Tibial artery (tissue), 4 donors: ENCODE measurements around the gene ZNF790.

Experiments used
- DNase-seq, 2 donors: peaks; one replicate each; pipeline ENCODE4 v3.0.0-alpha.2; 2019
- H3K27ac ChIP-seq, 2 donors: fragments of 200-600 bp; sonication (generic) in 1 of 2; 1 replicate in 1 of 2; 2 replicates in 1 of 2; pipeline ENCODE4 v1.5.1; 2018 to 2019; ENCODE audit warnings: mild to moderate bottlenecking in 1 of 2
- H3K27me3 ChIP-seq, 2 donors: fragments of 200-600 bp; sonication (generic) in 1 of 2; one replicate each; pipeline versions ENCODE4 v1.5.1 to v1.6.0; 2016 to 2019
- H3K36me3 ChIP-seq, 3 donors: fragments of 200-600 bp; sonication (generic) in 2 of 3; one replicate each; pipeline ENCODE4 v1.5.1; 2016 to 2019; ENCODE audit warnings: mild to moderate bottlenecking in 2 of 3
- H3K4me1 ChIP-seq, 4 donors: fragments of 200-600 bp; sonication (generic) in 2 of 4; 1 replicate in 3 of 4; 2 replicates in 1 of 4; pipeline ENCODE4 v1.5.1; 2016 to 2019
- H3K4me3 ChIP-seq, 2 donors: fragments of 200-600 bp; sonication (generic) in 1 of 2; 1 replicate in 1 of 2; 2 replicates in 1 of 2; pipeline ENCODE4 v1.5.1; 2018 to 2019; ENCODE audit warnings: mild to moderate bottlenecking in 2 of 2
- H3K9me3 ChIP-seq, 3 donors: fragments of 200-600 bp; sonication (generic) in 1 of 3; one replicate each; pipeline ENCODE4 v1.5.1; 2016 to 2019
- intact Hi-C: fragments of 100-400 bp; cut with DNase I; formaldehyde crosslinking; loops from one replicate; pipeline ENCODE4 v1.15.0; 2023; ENCODE audit warnings: low total_unique reads
- TF ChIP-seq, protein P1 (sequence below), 2 experiments: fragments of 200-600 bp in 1 of 2; fragments of 450-650 bp in 1 of 2; IDR thresholded peaks; one replicate each; pipeline ENCODE4 v1.5.1; 2017 to 2019; ENCODE audit warnings: antibody characterized with exemption in 2 of 2, mild to moderate bottlenecking in 1 of 2, moderate library complexity in 1 of 2

ZNF790 gene

DNA sequence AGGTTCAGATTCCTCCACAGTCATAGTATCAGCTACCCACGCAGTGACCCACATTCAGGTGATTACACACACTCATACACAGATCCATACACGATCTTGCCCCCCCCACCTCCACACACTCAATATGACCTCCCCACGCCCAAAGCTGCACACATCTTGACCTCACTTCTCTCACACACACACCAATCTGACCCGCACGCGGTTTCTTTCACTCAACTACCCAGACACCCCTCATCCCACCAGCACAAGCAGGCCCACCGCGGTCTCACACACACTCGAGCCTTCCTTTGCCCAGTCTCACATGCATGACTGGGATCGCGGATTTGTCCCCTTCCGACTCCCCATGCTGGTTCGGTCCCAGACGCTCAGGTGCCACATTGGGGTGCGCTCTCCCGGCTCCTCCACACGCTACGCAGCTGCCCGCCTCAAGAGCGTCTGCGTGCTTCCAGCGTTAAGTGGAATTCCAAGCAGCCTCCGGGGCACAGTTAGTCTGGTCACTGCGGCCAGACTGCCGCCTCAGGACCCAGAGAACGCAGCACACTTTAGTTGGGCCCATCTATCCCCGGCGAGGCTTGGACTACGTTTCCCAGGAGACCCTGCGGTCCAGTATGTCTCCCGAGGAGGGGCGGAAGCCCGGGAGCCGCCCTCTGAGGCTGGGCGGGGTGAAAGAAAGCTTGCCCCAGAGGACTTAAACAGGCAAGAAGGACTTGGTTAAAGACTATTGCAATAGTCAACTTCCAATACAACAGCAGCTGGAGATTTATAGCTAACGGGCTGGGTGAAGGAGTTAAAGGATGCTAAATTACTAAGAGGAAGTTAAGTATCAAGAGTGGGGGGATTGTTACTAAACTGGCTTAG, 11.7 kb upstream of the ZNF790 start:
- TF ChIP-seq, protein P1, sequence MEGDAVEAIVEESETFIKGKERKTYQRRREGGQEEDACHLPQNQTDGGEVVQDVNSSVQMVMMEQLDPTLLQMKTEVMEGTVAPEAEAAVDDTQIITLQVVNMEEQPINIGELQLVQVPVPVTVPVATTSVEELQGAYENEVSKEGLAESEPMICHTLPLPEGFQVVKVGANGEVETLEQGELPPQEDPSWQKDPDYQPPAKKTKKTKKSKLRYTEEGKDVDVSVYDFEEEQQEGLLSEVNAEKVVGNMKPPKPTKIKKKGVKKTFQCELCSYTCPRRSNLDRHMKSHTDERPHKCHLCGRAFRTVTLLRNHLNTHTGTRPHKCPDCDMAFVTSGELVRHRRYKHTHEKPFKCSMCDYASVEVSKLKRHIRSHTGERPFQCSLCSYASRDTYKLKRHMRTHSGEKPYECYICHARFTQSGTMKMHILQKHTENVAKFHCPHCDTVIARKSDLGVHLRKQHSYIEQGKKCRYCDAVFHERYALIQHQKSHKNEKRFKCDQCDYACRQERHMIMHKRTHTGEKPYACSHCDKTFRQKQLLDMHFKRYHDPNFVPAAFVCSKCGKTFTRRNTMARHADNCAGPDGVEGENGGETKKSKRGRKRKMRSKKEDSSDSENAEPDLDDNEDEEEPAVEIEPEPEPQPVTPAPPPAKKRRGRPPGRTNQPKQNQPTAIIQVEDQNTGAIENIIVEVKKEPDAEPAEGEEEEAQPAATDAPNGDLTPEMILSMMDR (IDR thresholded peaks at IDR 0.05): no peak
- peak; percentile 95 to 97 for DNase-seq
- peaks cover 0 to 29% (median 10%) of the 10 kb centered on the region in 4 donors for H3K4me1 ChIP-seq
- peak overlapping the region; percentile 67 to 94 for H3K4me3 ChIP-seq
- H3K27me3 ChIP-seq: no peaks in the 10 kb centered on the region
- peak overlapping the region; percentile 86 to 90 for H3K27ac ChIP-seq
- intact Hi-C loops: loop anchor here (10.0 kb wide), 1 partner anchor 65 kb away; the partner anchor contains the start of genes ZNF568 and ZNF829
- H3K9me3 ChIP-seq: peaks cover 0 to 10% (median 0%) of the 10 kb centered on the region in 3 donors
- peaks cover 28 to 43% (median 30%) of the 10 kb centered on the region in 3 donors for H3K36me3 ChIP-seq

DNA sequence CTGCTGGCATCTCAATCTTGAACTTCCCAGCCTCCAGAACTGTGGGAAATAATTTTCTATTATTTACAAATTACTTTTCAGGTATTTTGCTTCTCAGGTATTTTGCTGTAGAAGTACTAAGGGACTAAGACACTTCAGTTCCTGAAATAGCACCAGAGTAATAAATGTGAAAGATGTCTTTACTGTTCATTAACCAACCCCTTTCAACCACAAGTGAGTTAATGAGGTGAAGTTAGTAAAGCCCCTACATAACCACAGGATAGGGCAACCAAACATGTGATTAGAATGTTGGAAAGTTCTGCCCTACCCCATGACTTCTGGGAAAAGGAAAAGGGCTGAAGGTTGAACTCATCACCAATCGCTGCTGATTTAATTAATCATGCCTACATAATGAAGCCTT, 9.8 kb upstream of the ZNF790 start:
- Histone ChIP-seq H3K4me3 (no peak overlapping the region), H3K36me3 (peaks cover 17 to 41% (median 31%) of the 10 kb centered on the region in 3 donors), H3K9me3 (no peaks in the 10 kb centered on the region), H3K27me3 (no peaks in the 10 kb centered on the region), H3K4me1 (peaks cover 0 to 29% (median 10%) of the 10 kb centered on the region in 4 donors), H3K27ac (no peak overlapping the region)
- intact Hi-C loops: no loop called here
- no peak for DNase-seq
- TF ChIP-seq, protein P1 (IDR thresholded peaks at IDR 0.05): no peak

DNA sequence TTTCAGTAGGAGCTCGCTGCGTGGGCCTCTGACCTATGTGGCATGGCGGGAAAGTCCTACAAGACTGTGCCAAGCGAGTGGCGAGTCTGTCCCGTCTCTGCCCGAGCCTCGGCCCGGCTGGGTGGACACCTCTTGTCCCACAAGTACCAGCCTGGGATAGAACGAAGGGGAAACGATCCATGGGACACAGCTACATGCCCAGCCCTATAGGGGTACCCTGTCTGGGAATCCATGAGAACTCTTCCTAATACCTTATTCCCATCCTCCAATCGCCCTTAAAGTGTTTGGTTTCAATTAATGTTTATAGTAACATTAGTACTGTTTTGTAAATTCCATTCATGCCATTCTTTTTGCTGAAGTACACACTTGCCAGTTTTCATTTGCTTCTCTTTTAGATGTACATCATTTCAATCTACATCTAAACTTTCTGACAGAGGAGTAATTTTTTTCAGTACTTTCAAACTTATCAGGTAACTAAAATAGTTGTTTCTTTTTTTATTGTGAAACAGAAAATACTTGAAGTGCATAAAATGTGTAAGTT, 667 bp upstream of the ZNF790 start:
- Histone ChIP-seq H3K27me3 (no peaks in the 10 kb centered on the region), H3K27ac (peak overlapping the region; percentile 83 to 88), H3K36me3 (peaks cover 19 to 32% (median 31%) of the 10 kb centered on the region in 3 donors), H3K9me3 (peaks cover 0 to 30% (median 27%) of the 10 kb centered on the region in 3 donors), H3K4me3 (peak overlapping the region; percentile 66 to 74), H3K4me1 (peaks cover 0 to 23% (median 8%) of the 10 kb centered on the region in 4 donors)
- DNase-seq: no peak
- intact Hi-C loops: no loop called here
- TF ChIP-seq, protein P1 (IDR thresholded peaks at IDR 0.05): no peak

DNA sequence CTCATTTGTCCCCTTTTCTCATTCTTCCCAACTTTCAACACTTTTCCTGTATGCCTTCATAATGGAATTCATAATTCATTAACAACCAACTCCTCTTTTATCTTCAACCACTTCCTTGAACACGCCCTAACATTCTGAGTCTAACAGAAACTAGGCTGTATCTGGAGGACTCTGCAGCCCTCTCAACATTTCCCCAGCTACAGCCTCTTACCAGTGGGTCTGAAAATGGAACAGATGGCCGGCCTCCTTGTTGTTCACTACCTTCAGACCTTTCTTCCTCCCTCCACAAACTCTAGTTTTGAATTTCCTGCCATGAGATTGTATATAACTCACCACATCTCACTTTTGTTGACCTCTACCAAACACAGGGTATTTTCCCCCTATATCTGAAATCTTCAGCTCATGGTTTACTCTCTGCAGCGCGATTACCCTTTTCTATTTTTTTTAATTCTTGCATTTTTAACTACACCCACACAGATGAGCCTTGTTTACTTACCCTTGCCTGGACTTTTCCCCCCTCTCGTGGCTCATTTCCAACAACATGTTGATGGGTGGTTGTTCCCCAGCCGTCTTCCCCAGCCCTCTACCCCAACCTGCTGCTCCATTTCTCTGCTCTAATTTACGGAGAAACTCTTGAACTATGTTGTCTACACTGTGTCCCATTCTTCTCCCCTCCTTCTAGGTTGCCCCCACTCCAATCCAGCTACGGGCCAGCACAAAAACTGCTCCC, 846 bp downstream of the ZNF790 start:
- Histone ChIP-seq H3K9me3 (peaks cover 4 to 45% (median 38%) of the 10 kb centered on the region in 3 donors), H3K27ac (peak overlapping the region; percentile 83 to 88), H3K4me3 (peak overlapping the region; percentile 66 to 74), H3K4me1 (peaks cover 0 to 23% (median 8%) of the 10 kb centered on the region in 4 donors), H3K27me3 (no peaks in the 10 kb centered on the region), H3K36me3 (peaks cover 30 to 37% (median 36%) of the 10 kb centered on the region in 3 donors)
- intact Hi-C loops: no loop called here
- no peak for DNase-seq
- TF ChIP-seq, protein P1 (IDR thresholded peaks at IDR 0.05): no peak

DNA sequence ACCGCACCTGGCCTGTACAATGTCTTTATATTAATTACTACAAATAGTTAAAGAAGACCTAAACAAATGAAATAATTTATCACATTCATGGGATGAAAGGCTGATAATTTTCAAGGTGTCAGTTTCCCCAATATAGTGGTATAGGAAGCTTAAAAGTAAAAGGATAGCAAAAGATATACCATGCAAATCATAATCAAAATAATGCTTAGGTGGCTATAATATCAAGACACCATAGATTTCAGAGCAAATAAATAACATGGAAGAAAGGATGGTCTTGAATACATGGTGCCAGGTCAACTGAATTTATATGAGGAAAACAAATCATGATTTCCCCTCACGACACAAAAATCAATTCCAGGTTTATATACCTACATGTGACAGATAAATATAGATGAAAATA, 4.8 kb downstream of the ZNF790 start:
- Histone ChIP-seq H3K27me3 (no peaks in the 10 kb centered on the region), H3K36me3 (peaks cover 63 to 76% (median 69%) of the 10 kb centered on the region in 3 donors), H3K4me1 (peaks cover 0 to 12% (median 4%) of the 10 kb centered on the region in 4 donors), H3K4me3 (no peak overlapping the region), H3K9me3 (peaks cover 19 to 84% (median 77%) of the 10 kb centered on the region in 3 donors), H3K27ac (no peak overlapping the region)
- intact Hi-C loops: no loop called here
- TF ChIP-seq, protein P1 (IDR thresholded peaks at IDR 0.05): no peak
- DNase-seq: no peak
